Globus pallidus (tissue), 1 donor: Measurements from ENCODE around the gene MIF.
A peak's percentile ranks its signal among the peaks of the same experiment; 100 is the strongest.
"Not testable (repeated sequence)": the region's sequence is repeated elsewhere in the genome, so short reads cannot be mapped to it uniquely, and the experiment has no call there.

Experiments used
- DNase-seq: peaks from one replicate; pipeline ENCODE4 v3.0.0-alpha.2; 2015; ENCODE audit warnings: low spot score

MIF gene

DNA sequence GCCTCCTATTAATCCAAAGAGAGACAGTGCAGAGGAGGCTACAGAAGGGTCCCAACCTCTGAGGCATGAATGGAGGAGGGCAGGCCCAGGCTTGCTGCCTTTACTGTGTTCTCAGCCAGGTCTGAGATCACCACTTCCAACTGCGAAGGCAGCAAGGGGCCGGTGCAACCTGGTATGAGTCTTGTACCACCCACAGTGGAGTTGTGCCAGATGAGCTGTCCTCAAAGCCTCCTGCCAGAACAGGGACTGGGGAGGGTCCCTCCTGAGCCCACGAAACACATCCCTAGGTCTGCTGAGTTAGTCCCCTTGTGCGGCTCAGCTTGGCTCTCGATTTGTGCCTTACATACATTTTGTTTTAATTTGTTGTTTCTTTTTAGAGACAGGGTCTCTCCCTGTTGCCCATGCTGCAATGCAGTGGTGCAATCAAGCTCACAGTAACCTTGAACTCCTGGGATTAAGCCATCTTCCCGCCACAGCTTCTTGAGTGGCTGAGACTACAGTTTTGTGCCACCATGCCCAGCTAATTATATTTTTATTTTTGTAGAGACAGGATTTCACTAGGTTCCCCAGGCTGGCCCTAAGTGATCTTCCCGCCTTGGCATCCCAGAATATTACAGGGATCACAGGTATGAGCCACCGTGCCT is 9.3 kb downstream of the MIF start:
- no peak for DNase-seq

DNA sequence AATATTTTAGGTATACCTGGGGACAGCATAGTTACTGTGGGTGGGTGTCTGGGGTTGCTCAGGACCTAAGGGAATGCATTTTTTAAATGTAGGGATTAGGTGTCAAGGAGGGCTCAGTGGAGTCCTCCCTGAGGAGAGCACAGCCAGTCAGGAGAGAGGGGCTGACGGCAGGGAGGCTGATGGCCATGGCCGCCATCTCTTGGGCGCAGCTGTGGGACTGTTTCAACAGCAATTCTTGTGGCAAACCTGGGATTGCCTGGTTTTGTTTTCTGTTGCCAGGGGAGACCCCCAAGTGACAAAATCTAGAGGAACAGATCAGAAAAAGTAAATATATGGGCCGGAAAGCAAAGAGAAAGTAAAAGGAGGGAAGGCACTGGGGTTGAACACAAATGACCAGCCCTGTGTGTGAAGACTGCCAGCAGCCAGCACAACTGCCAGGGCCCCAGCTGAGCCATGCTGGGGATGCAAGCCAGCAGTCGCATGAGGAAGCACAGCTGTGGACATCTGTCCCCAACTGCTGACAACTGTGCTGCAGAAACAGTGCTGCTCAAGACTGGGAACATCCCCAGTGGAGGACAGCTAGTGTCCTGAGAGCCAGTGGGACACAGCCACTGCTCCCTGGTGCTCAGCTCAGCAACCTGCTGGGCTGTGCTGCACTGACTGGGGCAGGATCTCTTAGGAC is 10.5 kb downstream of the MIF start:
- peak; percentile 88 for DNase-seq

DNA sequence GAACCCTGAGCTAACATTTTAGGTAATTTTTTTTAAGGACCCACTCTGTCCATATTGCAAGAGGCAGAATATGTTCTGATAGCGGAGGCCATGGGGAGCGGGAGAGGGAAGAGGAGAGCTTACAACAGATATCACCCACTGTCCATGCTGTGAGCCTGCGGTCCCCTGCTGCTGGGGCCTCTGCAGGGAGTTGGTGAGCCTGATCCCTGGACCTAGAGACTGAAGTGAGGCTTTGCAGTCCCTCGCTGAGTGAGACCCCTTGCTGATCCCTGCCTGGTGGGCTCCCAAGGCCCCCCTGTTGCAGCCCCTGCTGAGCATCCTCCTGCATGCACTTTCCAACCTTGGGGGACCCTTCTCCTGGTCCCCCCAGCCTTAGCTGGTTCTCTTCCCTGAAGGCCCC is 12.5 kb downstream of the MIF start:
- no peak for DNase-seq

DNA sequence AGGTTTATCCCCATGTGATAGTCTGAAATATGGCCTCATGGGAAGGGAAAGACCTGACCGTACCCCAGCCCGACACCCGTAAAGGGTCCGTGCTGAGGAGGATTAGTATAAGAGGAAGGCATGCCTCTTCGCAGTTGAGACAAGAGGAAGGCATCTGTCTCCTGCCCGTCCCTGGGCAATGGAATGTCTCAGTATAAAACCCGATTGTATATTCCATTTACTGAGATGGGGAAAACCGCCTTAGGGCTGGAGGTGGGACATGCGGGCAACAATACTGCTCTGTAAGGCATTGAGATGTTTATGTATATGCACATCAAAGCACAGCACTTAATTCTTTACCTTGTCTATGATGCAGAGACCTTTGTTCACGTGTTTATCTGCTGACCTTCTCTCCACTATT is 13.2 kb downstream of the MIF start:
- not testable (repeated sequence) for DNase-seq

DNA sequence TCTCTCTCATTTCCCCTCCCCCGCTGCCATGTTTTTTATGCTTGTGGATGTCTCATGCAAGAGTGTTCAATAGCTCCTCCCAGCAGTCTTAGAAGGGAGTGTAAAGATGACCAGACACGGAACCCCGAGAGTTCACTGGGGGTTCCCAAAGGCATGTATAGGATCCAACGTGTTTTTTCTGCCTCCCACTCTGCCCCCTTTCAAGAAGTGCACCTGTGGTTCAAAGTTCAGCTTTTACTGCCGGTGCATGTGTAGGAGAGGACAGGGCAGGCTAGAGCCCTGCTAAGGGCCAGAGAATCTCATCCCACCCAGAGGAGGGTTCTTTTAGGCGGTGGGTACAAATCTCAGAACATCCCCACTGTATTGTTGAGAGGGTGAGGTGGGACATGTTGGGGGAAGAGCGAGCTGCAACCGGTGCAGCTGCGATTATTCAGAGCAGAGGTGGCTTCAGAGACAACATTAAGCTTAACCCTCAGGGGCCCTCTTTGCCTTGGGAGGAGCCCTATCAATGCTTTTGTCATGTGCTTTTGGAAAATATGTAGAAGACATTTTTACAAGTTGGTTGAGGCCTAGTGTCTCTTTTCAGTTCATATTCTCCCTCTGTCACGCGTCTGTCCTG is 14.5 kb downstream of the MIF start:
- DNase-seq = no peak

DNA sequence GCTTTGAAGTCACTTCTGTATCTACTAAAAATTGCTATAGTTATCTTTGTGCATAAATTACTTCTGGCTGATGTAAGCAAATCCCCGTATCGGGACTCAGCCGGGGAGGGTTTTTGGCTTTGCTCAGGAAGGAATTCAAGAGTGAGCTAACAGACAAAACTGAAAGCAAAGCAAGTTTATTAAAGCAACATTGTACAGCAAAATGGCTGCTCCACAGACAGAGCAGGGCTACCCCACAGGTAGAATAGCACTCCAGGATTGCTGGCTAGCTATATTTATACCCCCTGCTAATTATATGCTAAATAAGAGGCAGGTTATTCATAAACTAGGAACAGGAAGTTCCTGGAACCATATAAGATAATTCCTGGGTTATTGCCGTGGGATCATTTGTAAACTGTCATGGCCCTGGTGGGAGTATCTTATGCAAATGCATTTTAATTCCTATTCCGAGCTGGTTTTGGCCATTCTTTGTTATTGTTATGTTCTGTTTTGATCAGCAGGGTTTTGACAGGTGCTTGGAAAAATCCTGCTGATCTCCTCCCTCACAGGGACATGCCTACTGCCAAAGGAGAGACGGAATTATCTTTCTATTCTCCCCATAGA is 15.2 kb downstream of the MIF start:
- DNase-seq = no peak

DNA sequence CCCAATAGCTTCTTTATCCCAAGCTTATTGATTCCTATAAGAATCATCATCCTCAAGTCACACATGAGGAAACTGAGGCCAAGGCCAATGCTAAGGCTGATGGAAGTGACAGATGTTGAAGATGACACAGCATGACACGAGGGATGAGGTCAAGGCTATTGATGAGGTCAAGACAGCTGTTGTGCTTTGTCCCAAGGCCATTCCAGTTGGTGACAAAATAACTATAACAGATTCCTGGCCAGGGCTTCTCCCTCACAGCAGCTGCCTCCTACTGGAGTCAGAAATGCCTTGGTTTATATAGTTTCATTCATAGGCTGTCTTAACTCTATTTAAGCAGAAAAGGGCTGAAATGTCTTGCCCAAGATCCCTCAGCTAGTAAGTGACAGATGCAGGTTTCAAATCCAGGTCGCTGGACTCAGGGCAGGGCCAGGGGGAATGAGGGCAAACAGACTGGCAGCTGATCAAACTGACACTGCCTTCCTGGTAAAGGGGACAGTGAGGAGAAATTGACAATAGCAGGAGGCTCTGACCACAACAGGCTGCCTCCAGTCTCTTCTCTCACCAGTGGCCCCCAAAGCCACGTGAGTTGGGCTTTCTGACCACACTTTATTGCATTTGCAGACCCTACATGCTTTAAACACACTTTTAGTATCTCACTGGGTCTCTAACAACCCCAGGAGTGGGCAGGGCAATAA is 16.5 kb downstream of the MIF start:
- no peak for DNase-seq

DNA sequence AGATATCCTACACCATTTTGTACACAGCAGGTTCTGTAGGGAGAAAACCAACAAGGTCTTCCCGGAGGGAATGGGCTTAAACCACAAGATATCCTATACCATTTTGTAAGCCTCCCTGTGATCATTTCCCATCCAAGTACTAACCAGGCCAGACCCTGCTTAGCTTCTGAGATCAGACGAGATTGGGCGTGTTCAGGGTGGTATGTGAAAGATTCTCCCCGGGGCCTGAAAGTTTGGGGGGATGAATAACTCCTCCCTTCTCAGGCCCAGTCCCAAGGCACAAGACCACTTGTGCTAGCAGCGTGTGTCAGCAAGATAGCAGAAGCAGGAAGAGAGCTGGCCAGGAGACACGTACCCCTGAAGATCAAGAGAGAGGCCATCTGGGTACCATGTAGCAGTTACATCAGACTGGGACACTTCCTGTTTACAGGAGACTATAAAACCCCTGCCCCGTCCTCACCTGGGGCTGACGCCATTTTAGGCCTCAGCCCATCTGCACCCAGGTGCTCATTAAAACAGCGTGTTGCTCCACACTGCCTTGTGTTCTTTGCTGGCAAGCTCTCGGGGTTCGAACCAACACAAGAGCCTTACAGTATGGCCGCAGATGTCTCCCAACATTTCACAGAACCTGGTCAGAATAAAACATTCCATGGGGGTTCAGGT is 17.3 kb downstream of the MIF start:
- no peak for DNase-seq

DNA sequence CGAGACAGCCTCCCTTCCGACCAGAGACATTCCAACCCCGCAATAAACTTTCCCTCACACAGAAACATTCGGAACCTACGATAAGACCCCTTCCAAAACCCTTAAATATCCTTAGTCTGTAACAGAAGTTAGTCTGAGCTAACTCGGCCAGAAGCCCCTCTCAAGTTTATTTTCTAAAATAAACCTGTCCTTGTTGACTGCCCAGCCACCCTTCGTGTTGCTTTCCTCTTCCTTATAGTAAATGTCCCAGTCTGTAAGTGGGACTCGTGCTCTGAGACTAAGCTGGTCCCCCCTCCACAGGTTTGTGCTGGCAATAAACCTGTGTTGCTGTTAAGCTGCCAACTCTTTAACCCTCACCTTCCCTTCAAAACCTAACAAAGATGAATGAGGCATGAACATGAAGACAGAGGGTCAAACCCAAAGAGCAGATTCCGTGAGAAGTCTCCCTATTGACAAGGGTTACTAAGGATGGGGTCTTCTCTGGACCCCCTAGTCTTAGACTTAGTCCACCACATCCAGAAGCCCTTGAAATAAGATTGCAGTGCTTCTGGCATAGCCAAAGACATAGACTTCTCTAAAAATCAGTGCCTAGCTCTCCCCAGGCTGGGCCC is 18.2 kb downstream of the MIF start:
- no peak for DNase-seq

DNA sequence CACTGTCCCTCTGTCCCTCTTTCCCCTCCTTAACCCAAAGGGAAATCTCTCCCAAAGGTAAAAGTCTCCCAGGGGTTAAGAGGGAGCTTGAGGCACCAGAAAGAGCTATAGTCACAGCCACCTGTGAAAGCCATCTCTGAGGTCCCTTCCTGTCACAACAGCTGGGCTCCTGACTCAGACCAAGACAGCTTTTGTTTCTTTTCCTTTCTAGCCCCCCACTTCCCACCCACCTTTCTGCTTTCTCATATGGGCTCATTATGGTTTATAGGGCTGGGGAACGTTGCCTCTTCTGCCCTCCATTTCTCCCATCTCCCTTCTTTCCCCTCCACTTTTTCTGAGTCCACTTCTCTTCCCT is 19.1 kb downstream of the MIF start:
- DNase-seq = no peak

DNA sequence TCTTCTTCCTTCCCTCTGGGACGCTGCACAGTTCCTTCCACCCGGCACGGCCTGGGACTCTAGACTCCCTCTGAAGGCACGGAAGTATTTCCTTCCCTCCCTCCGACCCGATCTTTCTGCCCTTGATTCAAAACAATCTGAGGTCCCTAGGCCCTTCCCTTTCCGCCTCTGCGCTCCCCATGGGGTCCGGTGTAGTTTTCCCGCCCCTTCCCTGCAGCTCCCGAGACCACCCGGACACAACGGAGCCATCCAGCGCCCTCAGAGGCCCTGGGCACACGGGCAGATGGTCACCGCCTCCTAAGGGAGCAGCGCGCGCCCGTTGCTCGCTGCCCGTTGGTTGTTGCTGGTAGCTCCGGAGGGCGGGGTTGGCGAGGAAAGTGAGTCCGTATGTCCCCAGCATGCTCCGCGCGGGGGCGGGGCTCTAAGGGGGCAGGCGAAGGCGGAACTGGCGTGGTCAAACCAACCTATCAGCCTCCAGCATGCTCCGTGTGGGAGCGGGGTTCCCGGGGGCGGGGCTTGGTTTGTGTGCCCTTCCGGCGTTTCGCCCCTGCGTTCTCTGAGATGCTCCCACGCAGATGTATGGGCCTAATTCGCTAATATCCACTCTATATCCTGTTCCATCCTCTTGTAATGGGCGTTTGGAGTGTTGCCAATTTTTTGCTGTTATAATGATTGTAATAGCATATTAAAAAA is 19.6 kb downstream of the MIF start:
- DNase-seq = peak; percentile 99

DNA sequence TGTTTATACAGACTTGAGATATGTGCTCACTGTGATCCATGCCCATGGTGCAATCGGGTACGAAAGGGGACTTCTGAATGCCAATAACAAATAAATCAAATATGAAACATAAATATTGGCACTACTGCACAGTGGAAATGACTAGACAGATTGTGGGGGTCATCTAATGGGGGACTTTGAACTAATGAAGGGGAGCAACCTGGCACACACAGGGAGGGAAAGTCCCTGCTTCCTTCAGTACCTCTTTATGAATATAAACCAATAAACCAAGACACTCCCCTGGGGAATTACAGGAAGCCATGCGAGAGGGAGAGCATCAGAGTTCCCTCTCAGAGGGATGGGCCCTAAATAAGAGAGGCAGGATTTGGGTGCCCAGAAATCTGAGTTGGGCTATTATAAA is 21.1 kb downstream of the MIF start:
- no peak for DNase-seq

DNA sequence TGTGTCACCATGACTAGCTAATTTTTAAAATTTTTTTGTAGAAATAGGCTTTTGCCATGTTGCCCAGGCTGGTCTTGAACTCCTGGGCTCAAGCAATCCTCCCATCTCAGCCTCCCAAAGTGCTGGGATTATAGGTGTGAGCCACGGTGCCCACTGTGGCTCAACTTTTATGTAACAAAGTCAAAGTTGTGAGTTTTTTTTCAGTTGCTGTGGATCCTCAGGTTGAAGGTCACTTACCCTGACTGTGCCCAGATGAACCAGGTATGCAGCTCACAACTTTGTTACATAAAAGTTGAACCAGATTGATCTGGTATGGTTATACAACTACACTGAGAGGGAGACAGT is 26.1 kb downstream of the MIF start:
- not testable (repeated sequence) for DNase-seq

DNA sequence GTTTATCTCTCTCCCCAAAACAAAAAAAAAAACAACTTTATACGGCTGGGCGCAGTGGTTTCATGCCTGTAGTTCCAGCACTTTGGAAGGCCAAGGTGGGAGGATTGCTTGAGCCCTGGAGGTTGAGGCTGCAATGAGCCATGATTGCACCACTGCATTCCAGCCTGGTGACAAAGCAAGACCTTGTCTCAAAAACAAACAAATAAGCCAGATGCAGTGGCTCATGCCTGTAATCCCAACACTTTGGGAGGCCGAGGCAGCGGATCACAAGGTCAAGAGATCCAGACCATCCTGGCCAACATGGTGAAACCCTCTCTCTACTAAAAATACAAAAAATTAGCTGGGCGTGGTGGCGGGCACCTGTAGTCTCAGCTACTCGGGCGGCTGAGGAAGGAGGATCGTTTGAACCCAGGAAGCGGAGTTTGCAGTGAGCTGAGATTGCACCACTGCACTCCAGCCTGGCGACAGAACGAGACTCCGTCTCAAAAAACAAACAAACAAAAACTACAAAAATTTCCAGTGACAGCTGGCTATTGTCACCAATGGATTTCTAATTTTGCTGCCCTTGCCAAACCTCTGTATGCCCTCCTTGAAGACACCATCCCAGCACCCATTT is 27.5 kb downstream of the MIF start:
- DNase-seq = not testable (repeated sequence)

DNA sequence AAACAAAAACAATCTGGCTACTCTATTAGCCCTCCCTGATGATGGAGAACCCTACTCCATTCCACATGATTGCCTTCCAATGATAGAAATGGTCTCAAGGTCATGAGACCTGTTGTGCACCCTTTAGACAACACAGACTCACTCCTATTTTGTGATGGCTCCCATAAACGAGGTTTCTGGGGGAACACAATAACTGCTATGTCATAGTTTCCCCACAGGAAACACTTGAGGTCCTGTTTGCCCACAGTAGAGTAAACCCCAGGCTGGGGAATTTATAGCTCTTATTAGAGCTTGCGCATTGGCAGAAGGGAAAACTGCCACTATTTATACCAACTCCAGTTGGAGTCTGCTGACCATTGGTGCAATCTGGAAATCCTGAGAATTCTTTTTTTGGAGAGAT is 28.7 kb downstream of the MIF start:
- DNase-seq = no peak

DNA sequence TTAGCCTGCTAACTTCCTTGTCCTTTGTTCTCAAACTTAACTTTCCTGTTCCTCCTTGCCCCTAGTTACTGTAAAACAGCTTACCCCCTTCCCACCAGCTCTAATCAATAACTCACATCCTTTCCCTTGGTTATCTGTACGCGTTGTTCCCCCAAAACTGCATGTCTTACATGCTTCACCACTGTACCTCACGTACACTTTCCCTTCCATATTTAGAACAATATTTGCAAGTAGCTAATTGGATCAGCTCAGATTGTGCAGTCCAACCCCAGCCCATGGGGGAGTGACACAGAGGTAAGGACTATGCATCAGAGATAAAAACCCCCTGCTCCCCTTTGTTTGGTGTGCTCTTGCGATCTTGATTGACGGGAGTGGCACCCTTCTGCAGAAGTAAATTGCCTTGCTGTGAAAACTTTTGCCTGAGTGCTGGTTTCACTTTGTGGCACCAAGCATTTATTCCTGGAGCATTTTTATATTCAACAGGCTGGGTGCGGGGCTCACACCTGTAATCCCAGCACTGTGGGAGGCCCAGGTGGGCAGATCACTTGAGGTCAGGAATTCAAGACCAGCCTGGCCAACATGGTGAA is 30.9 kb downstream of the MIF start:
- no peak for DNase-seq

DNA sequence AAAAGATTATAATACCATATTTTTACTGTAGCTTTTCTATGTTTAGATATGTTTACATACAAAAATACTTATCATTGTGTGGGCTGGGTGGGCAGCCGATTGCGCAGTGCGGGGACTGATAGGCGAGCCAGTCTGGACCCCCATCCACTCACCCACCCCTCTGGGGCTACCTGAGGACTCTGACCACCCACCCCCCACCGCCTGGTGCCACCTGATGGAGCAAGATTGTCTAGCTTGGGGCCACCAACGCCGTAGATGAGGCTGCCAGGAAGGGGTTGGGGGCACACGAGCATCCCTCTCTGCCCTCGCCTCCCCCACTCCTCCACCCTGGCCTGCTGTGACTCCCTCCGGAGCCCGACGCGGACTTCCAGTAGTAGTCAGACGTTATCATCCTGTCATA is 32.4 kb downstream of the MIF start:
- no peak for DNase-seq

DNA sequence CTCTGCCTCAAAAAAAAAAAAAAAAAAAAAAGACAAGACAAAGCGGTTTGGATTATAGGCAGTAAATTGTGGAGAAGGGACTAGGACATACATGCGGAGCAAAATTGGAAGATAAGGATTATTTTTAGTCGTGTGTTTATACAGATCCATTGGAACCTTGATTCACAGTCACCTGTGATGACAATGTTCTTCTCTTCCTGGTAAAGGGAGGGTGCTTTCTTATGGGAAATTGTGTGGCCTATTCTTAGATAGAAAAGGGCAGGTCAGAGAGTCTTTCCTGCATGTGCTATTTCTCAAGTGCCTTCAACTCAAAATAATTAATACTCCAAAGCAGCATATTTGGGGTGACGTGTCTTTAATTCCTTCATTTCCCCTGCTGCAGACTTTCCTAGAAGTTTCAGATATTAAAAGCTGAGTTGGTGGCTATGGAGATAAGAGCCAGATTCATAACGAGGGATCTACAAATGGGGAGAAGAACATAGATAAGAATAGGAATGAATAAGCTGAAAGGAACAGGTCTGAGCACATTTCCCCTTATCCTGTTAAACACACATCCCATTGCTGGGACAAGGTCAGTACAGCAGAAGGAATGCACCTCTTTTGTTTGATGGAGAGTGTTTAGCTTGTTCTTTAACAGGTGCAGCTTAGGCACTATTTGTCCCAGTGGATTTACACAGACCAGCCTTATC is 44.3 kb downstream of the MIF start:
- no peak for DNase-seq

DNA sequence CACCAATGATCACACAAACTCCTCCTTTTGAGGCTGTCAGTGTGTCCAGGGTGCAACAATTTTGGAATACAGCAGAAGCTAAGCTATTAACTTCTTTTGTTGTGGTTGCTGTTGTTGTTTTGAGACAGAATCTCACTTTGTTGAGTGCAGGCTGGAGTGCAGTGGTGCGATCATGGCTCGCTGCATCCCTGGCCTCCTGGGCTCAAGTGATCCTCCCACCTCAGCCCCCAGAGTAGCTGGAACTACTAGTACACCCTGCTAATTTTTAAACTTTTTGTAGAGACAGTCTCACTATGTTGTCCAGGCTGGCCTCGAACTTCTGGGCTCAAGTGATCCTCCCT is 44.8 kb downstream of the MIF start:
- DNase-seq = no peak

DNA sequence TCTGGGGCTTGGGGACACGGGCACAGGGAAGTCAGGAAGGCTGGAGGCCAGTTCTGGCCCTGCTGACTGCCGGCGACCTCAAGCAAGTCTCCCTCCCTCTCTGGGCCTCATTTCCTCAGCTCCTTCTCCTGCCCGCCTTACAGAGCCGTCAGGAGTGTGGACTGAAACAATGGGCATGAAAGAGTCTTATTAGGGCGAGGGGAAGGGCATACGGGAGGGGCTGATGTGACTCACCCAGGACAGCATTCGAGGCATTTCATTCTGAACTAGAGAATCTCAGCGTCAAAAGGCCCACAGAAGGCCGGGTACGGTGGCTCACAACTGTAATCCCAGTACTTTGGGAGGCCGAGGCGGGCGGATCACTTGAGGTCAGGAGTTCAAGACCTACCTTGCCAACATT is 46.0 kb downstream of the MIF start:
- not testable (repeated sequence) for DNase-seq
